HG03521 (cell line): ENCODE results near the gene SHKBP1.
"Not testable (repeated sequence)": the region's sequence is repeated elsewhere in the genome, so short reads cannot be mapped to it uniquely, and the experiment has no call there.

ENCODE experiments used
- ATAC-seq: cut with Tn5 transposase; IDR thresholded peaks from one replicate; pipeline ENCODE4 v1.9.1; 2021; ENCODE audit warnings: mild to moderate bottlenecking, moderate library complexity; ENCODE audit not compliant: unreplicated experiment

SHKBP1 gene

DNA sequence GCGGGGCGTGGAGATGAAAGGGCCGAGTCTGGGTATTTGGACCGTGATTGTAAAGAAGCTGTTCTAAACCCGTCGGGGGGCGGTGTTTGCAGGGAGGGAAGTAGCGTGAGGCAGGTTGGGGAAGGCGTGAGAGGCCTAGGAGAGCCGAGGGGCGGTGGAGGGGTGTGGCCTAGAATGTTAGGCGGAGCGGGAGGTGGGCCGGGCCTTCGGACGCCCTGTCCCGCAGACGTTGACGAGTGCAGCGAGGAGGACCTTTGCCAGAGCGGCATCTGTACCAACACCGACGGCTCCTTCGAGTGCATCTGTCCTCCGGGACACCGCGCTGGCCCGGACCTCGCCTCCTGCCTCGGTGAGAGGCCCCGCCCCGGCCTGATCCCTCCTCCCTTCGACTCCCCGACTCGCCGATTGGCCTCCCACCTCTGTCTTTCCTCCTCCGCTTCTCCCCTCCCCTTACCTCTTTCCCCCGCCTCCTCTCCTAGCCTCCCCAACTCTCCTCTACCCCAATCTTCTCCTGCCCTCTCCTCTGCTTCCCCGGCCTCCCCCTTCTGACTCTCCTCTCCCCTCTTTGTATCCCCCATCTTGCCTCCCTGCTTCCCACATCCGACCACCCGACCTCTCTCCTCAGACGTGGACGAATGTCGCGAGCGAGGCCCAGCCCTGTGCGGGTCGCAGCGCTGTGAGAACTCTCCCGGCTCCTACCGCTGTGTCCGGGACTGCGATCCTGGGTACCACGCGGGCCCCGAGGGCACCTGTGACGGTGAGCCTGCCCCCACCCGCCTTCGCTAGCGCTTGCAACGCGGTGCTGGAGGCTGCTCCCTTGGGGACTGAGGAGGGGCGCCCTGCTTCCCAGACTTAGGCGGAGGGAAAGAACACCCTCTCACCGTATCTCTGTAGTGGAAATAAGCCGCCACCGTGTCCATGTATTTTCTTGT, 37.3 kb downstream of the SHKBP1 start:
- peak; percentile 39 for ATAC-seq

- no peak for ATAC-seq
Observed at GRCh38 chr19:40614622-40615411, 38.1 kb downstream of the SHKBP1 start.

DNA sequence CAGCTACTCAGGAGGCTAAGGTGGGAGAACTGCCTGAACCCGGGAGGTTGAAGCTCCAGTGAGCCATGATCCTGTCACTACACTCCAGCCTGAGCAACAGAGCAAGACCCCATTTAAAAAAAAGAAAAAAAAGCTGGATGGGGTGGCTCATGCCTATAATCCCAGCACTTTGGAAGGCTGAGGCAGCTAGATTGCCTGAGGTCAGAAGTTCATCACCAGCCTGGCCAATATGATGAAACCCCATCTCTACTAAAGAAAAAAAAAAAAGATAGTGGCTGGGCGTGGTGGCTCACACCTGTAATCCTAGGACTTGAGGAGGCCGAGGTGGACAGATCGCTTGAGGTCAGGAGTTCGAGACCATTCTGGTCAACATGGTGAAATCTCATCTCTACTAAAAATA, 39.5 kb downstream of the SHKBP1 start:
- no peak for ATAC-seq

DNA sequence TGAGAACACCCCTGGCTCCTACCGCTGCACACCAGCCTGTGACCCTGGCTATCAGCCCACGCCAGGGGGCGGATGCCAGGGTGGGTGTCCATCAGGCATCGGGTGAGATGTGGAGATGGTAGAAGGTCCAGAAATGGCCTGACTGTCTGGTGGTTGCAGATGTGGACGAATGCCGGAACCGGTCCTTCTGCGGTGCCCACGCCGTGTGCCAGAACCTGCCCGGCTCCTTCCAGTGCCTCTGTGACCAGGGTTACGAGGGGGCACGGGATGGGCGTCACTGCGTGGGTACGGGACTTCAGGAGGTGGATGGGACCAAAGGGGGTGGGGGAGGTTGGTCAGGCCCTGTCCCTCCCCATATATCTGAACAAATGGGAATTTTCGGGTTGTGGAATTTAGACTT, 40.3 kb downstream of the SHKBP1 start:
- no peak for ATAC-seq

DNA sequence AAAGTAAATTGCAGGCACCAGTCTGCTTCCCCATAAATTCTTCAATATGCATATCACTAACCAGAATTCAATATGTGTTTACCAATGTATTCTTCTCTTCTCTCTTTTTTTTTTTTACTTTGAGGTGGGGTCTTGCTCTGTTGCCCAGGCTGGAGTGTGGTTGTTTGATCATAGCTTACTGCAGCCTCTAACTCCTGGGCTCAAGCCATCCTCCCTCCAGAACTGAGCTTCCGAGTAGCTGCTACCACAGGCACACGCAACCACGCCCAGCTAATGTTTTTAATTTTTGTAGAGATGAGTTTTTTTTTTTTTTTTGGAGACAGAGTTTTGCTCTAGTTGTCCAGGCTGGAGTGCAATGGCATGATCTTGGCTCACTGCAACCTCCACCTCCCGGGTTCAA, 41.3 kb downstream of the SHKBP1 start:
- ATAC-seq, result no peak

- ATAC-seq, result no peak
Observed at GRCh38 chr19:40619333-40620160, 42.9 kb downstream of the SHKBP1 start.

- ATAC-seq, result no peak
Observed at GRCh38 chr19:40620161-40620485, 43.5 kb downstream of the SHKBP1 start.

DNA sequence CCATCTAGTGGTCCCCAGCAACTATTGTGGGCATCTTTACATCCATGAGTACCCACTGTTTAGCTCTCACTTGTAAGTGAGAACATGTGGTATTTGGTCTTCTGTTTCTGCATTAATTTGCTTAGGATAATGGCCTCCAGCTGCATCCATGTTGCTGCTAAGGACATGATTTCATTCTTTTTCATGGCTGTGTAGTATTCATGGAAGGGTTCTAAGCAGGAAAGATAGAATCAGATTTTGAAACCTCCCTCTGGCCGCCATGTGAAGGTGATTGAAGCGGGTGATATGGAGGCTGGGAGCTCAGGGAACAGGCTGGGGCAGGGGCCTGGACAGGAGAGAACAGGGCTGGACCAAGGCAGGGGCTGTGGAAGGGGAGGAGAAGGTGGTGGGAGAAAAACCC, 44.6 kb downstream of the SHKBP1 start:
- ATAC-seq, result no peak

- ATAC-seq, result no peak
Observed at GRCh38 chr19:40621966-40622772, 45.5 kb downstream of the SHKBP1 start.

DNA sequence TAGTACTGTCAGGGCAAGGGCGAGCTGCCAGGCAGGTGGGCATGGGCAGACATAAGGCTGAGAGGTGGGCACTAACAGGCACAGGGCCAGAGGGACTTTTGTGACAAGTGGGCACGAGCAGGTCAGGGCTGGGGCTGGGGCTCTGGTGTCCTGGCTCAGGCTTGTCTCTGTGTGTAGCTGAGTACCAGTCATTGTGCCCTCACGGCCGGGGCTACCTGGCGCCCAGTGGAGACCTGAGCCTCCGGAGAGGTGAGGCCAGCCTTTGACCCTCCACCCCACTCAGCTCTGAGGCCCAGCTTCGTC, 46.1 kb downstream of the SHKBP1 start:
- ATAC-seq, result no peak

- ATAC-seq, result no peak
Observed at GRCh38 chr19:40623403-40624251, 47.0 kb downstream of the SHKBP1 start.

- ATAC-seq, result not testable (repeated sequence)
Observed at GRCh38 chr19:40624369-40625153, 47.9 kb downstream of the SHKBP1 start.

- no peak for ATAC-seq
Observed at GRCh38 chr19:40625406-40626120, 48.9 kb downstream of the SHKBP1 start.

DNA sequence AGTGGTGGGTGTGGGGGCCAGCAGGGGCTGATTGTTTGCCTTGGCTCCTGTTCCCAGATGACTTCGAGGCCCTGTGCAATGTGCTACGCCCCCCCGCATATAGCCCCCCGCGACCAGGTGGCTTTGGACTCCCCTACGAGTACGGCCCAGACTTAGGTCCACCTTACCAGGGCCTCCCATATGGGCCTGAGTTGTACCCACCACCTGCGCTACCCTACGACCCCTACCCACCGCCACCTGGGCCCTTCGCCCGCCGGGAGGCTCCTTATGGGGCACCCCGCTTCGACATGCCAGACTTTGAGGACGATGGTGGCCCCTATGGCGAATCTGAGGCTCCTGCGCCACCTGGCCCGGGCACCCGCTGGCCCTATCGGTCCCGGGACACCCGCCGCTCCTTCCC, 50.2 kb downstream of the SHKBP1 start:
- no peak for ATAC-seq

- no peak for ATAC-seq
Observed at GRCh38 chr19:40627486-40628279, 51.0 kb downstream of the SHKBP1 start.

DNA sequence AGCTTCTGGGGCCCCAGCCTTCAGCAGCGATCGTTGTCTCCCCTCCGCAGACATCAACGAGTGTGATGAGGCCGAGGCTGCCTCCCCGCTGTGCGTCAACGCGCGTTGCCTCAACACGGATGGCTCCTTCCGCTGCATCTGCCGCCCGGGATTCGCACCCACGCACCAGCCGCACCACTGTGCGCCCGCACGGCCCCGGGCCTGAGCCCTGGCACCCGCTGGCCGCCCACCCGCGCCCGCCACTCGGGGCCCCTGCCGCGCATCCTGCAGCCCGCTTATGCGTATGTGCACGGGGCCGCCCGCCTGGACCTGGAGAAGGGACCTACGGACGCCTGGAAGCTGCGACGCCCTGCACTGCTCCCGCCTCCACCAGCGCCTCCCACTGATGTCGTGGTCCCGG, 52.7 kb downstream of the SHKBP1 start:
- ATAC-seq, result no peak

GRCh38 chr19:40630571-40631160, 54.0 kb downstream of the SHKBP1 start:
- no peak for ATAC-seq
